ENCODE results near the gene REEP1.

GRCh38 chr2:86193901-86194567 lies 143.4 kb downstream of the REEP1 start:
- TF ChIP-seq CTCF (IDR thresholded peaks at IDR 0.05 in 8 of 11, conservative IDR thresholded peaks at IDR 0.05 in 3 of 11) (no peak), POLR2A (IDR thresholded peaks at IDR 0.05) (no peak), POLR2AphosphoS5 (IDR thresholded peaks at IDR 0.05) (no peak)
